IPS-11a (cell line): ENCODE results near the gene FHIT.

Source experiments
- H3K4me3 ChIP-seq: one replicate; pipeline ENCODE4 v1.5.1; 2013; ENCODE audit warnings: low read depth, low read length, control low read depth

Gene FHIT

DNA sequence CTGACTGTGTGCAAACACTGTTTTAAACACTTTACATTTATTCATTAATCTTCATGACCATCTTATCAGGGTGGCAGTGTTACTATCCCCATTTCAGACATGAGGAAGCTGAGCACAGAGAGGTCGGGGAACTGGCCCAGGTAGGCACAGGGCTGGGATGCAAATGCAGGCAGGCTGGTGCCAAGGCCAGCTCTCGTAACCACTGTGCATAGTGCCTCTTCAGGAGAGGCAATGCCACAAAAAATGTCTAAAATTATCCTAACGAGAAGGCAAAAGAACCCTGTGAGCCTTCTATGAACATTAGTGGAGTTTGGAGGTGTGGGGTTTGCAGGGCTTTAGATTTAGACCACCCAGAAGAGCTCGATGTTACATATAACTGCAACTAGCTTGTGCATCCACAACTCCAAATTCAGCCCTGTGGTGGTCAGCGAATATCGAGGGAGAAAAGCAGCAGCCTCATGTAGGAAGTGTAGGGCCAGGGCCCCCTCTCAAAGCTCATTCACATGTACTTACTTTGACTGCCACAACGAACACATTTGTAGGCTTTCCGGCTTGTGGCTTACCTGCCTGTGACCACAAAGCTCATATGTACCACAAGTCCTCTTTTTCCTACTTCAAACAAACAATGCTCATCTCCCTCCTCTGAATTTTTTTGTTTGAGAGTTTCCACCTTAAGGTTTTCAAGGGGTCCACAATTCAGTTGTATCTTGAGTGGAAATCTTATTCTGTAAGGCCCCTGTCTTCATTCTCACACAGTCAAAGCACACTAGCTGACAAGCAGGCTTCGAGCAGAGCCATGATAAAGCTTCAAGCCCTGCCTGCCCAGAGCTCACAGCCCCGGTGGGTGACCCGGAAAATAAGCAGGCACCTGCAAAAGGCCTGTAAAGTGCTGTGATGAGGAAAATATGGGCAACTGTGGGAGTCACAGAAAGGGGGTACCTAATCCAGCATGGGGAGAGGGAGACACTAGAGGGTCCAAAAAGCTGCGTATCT lies 1478.5 kb downstream of the FHIT start:
- H3K4me3 ChIP-seq: no peak overlapping the region

DNA sequence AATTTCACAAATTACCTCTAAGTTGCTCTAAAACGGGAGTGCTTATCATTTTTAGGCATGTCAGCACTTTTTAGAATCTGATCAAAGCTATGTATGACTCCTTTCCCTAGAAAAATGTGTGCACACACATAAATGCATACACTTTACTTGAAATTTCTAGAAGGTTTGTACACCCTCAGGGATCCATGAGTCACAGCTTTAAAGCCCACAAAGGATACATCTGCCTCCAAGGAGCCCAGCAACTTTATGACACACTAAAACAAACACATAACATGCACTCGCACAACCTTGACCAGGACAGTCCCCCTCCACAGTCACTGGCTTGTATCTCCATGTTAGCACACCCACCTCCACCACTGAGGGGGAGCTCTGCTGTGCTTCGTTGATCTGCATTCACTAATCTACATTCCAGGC lies 1479.5 kb downstream of the FHIT start:
- H3K4me3 ChIP-seq: no peak overlapping the region

DNA sequence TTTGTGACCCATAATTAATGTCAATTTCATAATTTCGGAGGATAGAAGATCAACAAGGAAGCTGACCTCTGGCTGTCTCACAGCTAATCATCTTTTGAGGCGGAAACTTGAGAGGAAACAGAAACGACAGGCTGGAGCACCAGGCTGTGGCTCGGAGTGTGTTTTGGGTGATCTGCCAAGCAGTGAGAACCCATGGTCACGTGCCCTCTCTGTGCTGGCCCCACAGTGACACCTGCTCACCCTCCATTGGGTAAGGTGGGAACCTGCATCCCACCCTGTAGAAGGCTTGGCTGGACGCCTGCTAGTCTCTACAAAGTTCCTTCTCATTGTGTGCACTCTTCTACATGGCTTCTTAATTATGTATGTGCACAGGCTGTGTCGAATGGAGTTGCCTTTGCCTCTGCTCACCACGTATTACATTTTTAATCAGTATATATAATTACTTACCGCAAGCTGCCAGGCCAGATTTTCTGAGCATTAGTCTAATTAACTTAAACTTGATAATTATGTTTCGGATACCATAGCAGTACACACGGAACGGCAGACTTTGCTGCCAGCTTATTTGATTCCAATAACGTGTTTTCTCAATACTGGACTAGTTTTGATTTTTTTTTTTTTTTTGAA lies 1482.0 kb downstream of the FHIT start:
- H3K4me3 ChIP-seq: no peak overlapping the region

DNA sequence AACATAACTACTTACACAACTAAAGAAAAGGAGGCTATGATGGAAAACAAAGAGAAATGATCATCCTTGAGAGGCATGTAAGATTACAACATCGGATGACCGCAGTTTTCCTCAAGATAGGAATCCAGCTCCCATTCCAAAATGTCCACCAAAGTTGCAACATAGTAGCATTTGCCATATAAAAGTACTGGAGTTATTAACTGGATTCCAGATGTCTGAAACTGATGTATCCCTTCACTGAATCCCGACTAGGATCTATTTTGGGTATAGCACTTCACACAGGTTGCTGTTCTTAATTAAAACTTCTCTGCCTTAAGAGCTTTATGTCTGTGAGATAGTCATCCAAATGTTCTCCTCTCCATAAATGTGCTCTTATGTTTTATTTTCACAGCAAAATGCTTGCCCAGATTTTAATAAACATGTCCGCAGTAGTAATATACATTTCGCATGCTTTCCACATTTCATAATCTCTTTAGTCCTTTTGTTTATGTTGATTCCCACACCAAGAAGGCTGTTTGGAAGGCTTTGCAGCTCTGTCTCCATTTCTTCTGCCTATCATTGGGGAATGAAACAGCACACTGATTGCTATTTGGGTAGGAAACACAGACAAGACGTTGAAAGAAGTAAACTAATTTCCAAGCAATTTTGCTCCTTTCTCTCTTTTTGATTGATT lies 1484.9 kb downstream of the FHIT start:
- no peak overlapping the region for H3K4me3 ChIP-seq

DNA sequence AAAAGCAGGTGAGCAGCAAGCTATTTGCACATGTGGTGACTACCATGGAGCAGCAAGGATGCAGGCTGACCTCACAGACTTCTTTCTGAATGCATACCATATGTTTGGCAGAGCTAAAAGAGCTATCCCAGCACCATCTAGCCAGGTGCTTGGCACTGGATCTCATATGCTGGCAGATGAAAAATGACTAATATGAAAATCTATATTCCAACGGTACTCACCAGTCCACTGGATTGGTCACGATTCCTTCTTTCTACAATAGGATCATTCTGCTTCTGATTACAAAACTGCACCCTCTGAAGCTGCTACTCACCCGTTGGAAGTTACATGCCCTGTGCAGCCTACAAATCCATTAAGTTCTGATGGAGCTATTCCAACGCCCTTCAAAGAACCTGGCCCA lies 1487.1 kb downstream of the FHIT start:
- no peak overlapping the region for H3K4me3 ChIP-seq

DNA sequence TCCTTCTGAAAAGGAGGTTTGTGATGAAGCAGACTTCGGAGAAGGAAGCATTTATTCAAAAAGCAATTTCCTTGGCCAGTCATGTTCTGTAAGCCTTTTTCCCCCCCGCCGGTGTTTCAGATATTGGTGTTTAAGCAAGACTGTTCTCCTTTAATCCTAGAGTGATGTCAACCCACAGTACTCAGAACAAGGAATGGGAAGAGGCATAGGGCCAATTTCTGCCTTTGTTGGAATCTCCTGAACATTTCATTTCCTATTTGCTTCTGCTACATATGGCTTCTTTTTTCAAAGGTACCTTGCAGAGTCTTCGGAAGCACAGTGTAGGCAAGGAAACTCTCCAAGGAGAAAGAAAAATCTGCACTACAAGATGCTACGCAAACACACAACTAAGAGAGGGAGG lies 1488.3 kb downstream of the FHIT start:
- H3K4me3 ChIP-seq: no peak overlapping the region

DNA sequence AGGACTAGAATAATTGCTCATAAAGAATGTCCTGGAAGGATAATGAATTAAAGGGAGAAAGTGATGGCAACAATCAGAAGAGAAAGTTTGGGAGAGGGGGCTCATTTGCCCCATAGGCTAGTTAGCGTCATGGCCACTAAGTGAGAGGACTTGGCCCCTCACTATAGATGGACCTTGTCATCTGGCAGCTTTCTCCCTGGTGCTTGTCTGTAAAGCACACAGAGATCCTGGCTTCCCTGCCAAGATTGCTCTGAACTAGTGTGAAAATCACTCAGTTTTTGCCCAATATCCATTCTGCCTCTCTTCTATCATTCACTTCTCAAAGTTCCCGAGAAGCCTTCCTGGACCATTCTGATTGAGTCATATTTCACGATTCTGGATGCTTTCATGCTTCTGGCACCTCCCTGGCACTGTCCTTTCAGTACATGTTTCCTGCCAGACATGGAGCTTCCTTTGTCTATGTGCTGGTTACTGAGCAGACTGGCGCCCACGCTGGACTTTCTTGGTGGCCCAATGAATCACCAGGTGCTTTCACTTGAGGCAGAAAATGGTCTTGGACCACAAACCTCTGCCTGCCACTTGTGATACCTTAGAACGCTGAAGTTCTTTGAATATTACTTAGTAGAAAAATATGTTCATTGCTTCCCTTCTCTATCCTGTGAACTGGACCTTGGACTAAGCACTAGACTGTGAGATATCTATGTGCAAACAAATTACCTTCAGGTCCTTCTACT lies 1491.8 kb downstream of the FHIT start:
- no peak overlapping the region for H3K4me3 ChIP-seq

DNA sequence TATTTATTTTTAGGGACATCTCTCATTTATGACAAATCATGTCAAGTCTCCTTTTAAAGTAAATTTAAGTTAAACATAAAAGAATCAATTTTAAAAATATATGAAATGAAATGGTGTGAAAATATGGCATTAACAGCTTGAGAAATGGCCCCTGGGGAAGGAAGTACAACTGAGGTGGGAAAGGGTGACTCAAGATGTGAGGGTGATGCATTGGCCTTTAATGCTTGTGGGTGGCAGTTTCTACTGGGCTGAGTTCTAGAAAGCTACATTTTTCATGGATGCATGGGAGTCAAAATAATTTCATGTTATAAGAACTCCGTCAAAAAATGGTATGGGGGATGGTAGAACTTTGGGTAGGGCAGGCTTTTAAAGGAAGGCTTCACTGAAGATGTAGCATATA lies 1492.6 kb downstream of the FHIT start:
- no peak overlapping the region for H3K4me3 ChIP-seq

DNA sequence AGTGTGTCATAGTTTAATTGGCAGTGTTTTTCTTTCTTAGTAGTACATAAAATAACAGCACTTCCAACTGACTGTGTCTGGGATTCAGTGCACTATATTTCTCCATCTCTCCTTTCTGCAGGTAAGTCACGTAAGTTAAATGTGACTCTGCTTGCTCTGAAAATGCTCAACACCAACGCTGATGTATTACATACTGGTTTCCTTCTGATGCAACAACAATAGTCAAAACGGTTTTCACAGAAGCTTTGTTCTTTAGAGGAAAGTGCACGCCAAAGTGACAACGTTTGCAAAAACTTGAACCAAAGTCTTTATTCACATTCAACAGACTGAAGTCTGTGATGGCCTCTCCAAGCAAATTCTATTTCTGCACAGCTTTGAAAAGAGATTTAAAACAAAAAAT lies 1494.3 kb downstream of the FHIT start:
- no peak overlapping the region for H3K4me3 ChIP-seq

DNA sequence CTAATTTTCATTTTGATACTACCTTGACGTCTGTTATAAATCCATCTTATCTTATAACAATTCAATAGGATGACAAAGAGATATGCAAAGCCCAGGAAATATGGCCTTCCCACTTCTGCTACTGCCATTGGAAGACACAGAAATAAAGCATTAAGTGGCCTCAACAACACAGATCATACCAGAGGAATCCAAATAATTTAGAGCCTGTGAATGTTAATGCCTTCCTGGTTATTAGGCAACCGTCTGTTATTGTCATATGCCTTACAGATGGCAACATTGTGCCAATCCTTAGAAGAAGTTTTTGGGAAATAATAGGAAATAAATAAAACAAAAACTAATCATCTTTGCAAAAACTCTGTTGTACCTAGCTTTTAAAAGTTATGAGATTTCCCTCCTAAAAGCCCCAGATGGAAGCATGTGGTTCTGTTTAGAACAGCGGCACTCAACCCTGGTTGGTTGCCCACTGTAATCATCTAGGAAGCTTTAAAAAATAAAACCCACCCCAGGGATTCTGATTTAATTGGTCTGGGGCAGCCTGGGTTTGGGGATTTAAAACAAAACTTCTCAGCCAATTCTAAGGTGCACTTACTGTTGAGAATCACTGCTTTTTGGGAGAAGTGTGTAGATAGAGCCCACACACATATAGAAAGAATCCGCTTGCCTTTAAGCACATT lies 1496.7 kb downstream of the FHIT start:
- no peak overlapping the region for H3K4me3 ChIP-seq

DNA sequence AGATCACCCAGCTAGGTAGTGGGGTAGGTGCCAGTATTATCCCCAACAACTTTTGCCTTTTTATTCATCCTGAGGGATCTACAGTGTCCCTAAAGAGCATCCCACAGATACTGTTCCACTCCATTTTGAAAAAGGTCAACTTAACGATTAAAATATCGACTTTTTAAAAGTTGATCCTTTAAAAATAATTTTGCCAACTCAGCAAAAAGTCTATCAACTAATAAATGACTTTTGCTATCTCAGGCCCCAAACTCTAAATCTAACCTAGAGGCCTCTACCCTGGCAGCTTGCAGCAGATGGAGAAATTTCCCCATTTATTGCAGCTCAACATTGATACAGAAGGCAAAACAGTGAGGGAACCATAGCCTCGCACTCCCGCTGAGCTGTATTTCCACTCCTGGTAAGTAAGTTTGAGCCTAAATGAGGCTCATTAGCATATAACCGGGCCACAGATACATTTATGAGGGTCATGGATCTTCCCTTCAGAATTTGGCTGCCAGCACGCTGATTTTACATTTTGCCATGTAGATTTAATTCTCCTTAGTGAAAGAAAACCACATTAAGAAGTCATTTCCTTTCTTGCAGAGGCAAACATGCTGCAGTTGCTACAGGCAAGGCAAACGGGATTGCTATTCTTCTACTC lies 1497.3 kb downstream of the FHIT start:
- H3K4me3 ChIP-seq: no peak overlapping the region

DNA sequence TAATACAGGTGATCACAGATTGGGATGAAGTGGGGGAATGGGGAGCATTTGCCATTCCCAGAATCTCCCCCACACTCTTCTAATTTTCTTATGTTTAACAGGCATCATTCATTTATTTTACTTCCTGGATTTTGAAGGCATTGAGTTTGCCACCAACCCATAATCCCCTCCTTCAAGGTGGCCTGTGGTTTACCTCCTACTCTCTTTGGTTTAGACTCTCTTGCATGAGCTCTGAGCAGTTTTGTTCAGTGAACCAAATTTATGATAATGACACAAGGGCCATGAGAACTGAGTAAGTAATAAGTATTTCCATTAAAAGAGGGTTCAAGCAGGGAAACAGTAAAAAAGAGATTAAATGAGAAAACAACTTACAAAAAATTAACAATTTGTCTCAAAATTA lies 1498.3 kb downstream of the FHIT start:
- H3K4me3 ChIP-seq: no peak overlapping the region

DNA sequence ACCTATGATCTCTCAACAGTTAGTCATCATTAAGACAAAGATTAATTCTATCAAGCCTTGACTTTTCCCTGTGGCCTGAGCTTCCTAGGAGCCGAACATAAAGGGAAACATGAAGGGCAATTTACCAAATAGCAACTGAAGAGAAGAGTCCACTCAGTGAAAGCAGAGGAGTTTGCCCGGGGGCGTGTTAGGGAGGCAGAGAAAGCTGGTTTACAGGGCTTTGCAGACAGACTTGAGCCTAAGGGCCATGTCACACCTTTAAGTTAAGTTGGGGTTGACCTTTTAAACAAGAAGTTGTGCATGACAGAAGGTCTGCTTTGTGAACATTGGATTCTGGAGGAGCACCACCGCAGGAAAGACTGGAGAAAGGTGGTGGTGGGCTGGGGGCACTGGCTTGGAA lies 1499.6 kb downstream of the FHIT start:
- no peak overlapping the region for H3K4me3 ChIP-seq

DNA sequence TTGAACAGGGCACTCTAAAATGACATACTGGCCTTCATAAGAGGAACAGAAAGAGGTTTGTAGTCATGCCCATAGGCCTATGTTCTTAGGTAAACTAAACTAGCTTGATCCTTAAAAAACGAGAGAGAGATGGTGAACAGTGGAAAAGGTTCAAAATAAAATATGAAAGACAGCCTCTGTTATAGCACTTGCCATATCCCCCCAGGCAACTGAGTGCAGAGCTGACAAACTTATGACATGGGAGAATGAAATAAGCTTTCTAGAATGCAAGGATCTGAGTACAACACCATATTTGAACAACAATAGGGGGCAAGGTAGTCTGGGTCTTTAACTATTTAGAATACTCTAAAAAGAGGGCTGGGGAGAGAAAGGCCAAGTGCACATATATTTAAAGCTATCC lies 1500.9 kb downstream of the FHIT start:
- H3K4me3 ChIP-seq: no peak overlapping the region

DNA sequence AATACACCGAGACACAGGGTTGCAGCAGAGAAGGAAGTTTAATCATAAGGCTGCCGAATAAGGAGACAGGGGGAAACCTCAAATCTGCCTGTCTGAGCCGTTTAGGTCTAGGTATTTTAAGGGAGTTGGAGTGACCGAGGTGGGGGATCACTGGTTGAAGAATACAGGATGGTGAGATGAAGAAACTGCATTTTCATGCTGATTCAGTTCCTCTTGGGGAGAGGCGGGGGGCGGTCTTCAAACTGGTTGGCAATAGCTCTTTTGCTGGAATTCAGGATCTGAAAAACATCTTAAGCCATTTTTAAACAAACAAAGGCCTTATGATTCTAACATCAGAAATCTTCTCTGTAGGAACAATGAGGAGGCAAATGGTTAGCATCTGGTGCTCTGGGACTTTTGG lies 1502.0 kb downstream of the FHIT start:
- no peak overlapping the region for H3K4me3 ChIP-seq

DNA sequence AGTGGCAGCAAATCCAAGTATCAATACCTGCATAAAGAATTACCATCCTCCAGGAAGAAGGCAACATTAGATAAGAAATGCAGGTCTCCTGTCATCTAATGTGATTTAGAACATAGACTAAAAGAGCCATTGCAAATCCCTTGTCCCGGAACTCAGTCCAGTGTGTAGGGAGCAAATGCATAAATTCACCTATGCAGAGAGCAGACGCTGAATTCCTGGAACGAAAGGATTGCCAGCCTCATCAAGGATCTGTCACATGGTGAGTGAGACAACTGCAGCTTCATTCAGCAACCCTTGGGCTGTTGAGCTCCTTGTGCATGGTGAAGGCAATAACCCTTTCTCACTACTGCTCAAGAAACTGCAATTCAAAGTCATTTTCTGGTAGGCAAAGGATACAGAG lies 1504.7 kb downstream of the FHIT start:
- no peak overlapping the region for H3K4me3 ChIP-seq

DNA sequence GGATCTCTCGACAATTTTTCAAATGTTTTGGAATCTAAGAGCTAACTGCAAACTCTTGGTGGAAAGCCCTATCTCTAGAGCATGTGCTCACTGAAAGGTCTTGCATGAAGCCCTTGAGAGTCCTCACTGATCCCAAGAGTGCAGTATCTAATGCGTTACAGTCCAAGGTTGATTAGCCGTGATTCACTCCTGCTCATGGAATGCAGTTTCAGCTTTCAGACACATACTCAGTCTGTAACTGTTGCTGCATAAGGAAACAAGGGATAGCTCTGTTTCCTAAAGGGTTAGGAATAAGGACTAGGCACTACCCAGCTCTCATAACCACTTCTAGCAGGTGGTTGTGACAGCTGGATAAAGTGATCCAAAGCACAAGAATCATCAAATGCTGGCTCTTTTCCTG lies 1514.0 kb downstream of the FHIT start:
- no peak overlapping the region for H3K4me3 ChIP-seq

DNA sequence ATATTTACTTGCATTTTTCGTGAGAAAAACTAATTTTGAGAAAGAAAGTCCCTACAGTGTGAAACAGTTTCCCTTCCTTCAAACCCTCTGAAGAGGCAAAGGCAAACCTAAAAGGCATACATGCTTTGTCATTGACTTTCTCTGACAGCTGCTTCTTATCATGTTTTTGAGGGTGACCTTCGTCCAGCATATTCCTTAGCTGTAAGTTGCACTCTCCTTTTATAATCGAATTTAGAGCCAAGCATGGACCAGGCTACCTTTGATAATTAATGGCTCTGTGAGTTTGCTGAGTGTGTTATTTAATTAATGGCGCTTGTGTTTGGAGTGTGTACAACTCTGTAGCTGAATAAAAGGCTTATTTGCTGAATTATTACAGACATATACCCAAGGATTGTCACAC lies 1517.2 kb downstream of the FHIT start:
- no peak overlapping the region for H3K4me3 ChIP-seq

DNA sequence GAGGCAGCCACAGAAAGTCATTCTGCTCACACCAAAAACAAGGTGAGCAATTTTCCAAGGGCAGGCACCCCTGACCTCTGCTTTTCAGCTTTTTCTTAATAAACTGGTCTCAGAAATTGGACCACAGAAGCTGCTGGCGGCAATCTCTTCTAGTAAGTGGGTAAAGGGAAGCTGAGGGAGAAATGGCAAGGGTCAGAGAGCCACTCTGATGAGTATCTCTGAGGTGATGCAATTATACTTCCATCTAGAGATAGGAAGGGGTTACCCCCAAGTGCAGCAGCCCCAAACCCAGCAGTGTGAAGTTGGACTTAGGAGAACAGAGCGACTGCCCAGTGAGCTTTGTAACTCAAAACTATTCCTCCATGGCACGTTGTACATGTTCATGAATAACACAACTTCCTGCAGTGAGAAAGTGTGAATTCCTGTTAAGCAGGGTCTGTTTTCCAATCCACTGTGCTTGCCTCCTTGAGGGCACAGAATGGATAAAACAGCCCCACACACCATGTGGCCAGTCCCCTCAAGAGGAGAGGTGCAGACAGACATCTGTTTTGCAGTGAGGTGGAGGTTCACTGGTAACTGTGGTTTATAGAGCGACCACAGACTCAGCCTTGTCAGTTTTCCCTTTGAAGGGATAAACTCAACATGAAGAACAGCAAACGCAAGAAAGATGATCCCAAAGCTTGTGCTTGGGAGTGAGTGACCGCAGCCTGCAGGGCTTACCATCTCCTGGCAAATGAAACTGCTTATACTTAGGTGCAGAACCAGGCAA lies 1518.0 kb downstream of the FHIT start:
- no peak overlapping the region for H3K4me3 ChIP-seq
